IPS DF 4.7 (cell line): ENCODE results near the gene WT1.
"Not testable (repeated sequence)": the region's sequence is repeated elsewhere in the genome, so short reads cannot be mapped to it uniquely, and the experiment has no call there.

ENCODE experiments used
- DNase-seq: peaks from one replicate; pipeline ENCODE4 v3.0.0-alpha.2; 2013; ENCODE audit warnings: low spot score; ENCODE audit errors: extremely low read depth

Gene WT1

DNA sequence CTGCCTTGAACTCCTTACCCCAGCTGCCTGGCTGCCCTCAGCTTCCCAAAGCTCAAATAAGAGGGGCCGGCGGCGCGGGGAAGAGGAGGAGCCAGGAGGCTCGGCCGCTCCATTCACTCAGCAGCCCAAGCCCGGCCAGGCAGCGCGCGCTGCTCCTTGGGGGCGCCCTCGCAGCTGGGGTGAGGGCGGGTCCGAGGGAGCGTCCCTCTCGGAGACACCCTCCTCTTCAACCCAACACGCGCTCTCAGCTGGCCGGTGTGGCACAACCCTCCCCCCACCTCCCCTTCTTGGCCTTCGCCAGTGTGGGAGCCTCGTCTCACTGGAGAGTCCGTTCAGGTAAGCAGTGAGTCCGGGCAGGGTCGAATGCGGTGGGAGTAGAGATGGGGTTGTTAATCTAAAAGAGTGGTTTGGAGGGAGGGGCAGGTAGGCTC lies at the start of gene WT1:
Gene WT1, minus strand, starts transcription at position 29 of the 431 bp plus-strand sequence.
- no peak for DNase-seq

DNA sequence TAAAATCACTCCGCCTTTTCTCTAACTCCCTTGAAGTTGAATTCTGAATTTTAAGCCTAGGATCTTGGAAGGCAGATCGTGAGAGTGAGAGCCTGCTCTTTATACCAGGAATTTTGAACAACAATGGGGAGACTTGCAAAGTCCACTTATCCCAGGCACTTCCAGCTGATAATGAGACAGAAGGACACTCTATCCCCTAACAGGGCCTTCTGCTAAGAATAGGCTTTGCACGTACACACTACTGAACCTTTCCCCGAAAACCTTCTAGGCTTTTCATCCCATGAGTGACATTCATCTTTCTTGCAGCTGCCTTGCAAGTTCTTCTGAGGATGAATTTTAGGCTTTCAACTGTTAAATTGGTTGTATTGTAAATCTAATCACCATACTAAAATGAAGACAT lies 44.0 kb upstream of the WT1 start:
- no peak for DNase-seq

DNA sequence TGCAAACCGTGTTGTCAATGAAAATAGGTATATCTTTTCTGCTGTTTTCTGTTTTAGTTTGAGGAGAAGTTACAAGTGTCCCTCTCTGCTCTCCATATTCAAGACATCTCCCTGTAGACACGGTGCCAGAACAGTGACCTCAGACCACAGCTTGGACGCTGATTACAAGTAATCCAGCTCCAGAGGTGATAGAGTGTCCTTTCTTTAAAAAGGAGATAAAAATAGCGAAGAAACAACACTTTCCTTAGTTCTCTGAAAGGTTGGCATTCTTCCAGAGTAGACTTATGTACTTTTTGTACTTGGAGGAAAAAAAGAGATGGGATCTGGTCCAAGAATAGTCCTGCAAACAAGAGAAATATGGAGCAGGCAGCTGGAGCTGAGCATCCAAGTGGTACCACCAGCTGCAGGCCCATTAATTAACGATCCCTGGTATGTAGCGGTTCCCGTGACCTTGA lies 43.0 kb upstream of the WT1 start:
- DNase-seq, result no peak

DNA sequence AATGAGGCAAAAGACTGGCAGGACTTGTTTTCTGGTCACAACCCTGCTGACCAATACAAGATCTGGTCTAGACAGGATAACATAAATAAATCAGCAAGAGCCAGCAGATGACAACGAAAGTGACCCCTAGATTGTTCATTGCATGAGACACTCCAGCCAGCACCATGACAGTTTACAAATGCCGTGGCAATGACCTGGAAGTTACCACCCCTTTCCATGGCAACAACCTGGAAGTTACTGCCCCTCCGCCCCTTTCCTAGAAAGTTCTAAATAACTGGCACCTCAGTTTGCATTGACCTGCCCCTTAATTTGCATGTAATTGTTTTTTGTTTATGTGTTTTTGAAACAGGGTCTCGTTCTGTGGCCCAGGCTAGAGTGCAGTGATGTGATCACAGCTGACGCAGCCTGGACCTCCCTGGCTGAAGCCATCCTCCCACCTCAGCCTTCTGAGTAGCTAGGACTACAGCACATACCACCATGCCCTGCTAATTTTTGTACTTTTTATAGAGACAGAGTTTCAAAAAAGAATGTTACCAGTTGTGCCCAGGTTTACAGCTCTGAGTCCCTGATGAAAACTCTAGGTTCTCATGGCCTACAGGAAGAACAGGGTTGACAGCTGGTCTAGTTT lies 38.1 kb upstream of the WT1 start:
- DNase-seq, result no peak

DNA sequence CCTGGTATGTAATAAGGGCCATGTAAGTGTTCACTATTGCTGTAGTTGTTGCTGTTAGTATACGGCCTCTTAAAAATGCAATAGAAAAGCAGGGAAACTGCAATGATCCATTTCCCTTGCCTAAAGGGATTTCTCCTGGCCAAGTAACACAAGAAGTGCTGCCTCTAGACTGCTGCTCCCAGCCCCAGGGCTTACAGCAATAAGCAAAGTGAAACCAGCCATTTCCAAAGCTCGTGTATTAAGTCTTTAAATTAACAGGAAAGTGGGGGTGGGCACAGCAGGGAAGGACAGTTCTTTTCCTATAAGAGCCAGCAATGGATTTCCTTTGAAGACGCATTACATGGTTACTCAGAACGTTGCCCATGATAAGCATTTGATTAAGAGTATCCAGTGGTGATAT lies 36.9 kb upstream of the WT1 start:
- no peak for DNase-seq

DNA sequence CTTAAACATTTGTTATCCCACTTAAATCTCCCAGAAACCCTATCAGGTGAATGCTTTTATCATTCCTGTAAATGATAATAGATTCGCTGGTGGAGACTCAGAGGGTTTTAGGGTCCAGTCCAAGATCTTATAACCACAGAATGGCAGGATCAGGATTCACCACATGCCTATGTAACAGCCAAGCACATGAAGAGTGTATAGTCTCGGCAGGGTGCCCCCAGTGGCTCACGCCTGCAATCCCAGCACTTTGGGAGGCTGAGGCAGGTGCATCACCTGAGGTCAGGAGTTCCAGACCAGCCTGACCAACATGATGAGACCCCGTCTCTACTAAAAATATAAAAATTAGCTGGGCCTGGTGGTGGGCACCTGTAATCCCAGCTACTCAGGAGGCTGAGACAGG lies 36.2 kb upstream of the WT1 start:
- not testable (repeated sequence) for DNase-seq

DNA sequence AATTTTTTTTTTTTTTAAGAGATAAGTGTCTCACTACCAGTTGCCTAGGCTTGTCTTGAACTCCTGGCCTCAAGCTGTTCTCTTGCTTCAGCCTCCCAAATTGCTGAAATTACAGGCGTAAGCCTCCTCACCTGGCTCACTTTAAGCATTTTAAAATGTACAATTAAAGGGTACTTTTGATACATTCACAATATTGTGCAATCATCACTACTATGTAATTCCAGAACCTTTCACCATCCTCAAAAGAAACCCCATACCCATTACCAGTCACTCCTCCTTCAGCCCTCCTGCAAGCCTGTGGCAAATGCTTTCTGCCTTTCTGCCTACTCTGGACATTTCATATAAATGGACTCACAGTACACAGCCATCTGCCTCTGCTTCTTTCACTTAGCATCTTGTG lies 34.5 kb upstream of the WT1 start:
- DNase-seq, result no peak

DNA sequence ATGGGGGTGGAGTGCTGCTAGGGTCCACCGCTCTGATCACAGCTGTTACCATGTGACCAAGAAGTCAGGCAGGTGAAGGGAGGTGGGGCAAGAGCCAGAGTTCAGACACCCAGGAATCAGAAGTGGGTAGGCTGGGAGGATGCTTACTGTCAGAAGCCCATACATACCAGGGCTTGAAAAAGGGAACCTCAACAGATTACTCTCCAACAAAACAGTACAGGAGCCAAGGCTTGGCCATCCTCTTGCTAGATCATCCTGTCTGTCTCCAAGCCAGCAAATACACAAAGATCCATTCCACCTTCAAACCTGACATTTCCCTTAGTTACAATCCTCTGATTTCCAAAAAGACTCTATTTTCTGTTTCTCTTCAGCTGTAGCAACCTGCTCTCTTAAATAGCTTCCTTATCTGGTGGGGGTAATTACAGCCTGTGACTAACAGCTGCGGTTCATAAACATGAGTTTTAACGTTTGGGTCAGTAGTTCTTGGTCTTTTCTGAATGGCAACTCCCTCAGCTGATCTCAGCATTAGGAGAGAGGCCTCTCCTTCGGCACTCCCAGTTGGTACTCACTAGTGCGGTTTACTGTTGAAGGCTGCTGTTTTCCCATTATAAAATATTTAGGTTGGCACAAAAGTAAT lies 31.1 kb upstream of the WT1 start:
- DNase-seq, result no peak

DNA sequence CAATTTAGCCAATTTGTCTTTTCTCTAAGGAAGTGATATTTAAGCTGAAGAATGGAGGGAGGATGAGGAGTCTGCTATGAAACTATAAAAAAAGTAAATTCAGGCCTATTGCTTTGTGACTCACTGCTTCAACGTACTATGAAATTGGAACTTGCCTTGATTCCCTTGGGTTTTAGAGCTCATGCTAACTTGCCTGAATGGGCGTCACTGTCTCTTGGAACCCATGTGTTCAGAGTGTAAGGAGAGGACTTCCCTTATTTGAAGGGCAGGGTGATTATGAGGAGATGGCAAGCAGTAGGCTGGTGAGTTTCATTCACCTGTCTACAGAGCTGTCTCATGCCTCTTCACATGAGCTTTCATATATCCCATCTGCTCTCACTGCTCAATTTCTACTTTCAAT lies 28.7 kb upstream of the WT1 start:
- no peak for DNase-seq

DNA sequence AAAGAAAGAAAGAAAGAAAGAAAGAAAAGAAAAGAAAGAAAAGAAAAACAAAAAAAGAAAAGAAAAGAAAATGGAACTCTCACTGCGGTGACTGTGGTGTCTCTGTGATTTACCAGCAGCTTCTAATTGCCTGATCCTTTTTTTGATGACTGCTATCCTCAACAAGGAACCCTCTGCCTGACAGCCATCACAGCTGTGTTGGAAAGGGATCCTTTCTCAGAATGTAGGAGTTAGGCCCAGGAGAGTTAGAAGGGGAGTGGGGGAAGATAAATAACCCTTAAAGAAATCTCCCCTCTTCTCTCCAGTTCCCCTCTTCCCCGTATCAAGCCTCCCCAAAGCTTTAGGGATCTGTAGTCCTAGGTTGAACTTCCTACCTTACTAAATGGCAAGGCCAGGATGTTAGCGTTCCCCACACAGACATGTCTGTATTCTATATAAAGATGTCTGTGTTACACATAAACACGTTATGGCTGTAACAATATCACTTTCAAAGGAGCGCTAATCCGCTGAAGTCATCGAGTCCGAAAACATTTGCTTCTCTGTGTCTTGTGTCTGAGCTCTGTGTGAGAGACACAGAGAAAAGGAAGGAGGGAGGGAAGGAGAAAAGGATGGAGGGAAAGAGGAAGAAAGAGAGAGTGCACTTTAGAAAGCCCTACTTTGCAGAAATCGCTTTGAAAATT lies 26.8 kb upstream of the WT1 start:
- no peak for DNase-seq

DNA sequence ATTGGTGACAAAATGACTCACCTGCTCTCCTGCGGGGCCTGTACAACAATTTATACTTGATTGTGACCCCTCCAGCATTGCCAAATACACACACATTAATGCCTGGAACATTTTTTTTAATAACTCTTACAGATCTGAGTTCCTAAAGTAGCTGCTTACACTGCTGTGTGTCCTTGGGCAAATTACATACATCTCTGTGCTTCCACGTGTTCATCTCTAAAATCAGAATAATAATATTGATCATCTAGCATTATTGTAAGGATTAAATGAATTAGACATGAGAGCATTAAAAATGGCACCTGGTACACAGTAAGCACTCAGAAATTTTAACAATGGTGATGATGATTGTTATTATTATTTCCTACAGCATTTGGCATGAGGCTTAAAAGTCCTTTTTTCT lies 21.5 kb upstream of the WT1 start:
- DNase-seq, result no peak

DNA sequence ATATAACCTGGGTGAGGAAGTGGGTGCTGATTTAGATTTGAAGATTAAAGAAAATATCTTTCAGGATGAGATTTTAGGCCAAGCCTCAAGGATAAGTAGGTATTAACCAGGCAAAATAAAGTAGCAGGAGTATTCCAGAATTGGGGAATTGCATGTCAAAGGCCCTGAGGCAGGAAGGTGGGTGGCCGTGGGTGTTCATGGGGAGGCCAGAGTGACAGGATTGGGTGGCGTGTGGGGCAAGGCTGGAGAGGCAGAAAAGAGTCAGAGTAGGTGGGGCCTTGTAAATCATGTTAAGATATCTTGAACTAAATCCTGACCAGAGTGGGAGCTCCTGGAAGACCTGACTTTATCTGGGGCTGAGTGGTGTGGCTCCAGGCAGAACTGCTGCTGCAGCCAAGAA lies 19.7 kb upstream of the WT1 start:
- DNase-seq, result no peak

DNA sequence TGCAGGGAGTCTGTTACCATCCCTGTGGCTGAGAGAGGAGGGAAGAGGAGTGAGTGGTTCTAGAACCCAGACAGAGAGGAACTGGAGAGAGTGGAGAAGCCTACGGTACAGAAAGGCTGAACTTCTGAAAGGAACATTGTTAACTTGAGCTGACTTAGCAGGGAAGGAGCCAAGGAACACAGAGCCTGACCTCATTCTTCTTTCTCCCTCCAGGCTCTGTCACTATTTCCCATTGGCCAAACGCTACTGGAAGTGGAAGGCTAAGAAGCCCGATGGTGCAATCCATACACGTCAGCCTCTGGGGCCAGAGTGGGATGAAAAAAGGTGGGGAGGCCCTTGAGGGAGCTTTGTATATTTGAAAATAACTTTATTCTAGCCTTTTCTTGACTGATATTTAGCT lies 16.5 kb upstream of the WT1 start:
- DNase-seq, result no peak

DNA sequence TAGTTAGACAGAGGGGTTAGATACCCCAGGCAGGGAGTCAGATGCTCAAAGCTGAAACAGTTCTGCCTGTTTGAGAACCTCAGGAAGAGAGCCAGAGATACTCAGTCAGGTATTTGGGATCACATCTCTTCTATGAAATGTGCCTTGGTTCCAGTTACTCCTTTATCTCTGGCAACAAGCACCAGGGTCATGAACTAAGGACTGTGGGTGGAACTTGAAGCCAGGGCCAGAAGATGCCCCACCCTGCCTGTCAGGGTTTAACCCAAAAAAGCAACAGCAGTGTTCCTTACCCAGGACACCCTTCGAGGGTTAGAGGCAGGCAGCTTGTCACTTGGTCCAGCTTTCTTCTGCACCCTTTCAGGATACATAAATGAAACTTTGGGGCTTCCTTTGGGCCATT lies 15.0 kb upstream of the WT1 start:
- DNase-seq, result no peak

DNA sequence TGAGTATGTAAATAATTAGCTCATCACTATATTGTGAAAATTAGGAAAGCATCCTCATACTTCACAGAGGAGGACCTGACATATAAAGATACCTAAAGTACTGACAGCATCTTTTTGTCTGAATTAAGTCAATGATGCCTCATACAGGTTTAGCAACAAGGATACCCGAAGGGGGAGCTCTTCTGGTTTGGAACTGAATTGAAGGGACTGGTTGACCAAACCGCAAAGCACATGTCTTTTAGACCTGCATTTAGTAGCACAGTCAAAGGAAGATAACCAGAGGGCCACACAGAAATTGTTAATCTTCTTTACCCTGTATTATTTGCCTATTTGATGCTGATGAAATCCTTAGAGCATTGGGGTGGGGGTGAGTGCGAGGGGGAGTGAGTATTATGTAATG lies 12.9 kb upstream of the WT1 start:
- no peak for DNase-seq

DNA sequence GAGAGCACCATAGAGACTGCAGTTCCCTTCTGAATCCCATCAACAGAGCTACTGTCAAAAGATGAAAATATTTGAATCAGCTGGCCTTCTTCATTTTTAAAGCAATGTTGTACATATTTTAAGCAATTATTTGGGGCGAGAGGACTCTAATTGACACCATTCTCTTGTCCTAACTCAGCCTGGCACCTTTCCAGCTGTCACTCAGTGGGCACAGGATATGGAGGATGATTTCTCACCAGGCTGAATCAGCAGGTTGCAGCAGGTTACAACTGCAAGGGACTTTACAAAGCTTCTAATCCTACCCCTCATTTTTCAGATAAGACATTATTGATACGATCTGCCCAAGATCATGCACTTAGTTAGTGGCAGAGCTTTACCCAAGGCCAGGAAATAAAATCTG lies 11.9 kb upstream of the WT1 start:
- DNase-seq, result no peak

DNA sequence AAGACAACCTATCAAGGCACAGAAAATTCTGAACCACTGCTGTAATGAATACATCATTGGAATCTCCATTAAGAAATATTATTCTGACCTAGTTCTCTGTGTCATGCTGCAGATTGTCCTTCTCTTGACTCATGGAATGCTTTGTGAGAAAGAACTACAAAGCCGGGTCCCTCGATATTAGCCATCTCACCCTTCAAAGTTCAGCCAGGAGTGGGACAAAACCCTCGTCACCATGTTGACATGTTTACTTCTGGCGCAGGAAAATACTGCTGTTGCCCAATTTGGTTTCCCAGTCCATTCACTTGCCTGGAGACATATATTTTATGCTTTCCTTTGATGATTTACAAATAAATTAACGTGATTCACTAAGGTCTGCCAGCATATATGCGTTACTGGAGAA lies 10.9 kb upstream of the WT1 start:
- no peak for DNase-seq

DNA sequence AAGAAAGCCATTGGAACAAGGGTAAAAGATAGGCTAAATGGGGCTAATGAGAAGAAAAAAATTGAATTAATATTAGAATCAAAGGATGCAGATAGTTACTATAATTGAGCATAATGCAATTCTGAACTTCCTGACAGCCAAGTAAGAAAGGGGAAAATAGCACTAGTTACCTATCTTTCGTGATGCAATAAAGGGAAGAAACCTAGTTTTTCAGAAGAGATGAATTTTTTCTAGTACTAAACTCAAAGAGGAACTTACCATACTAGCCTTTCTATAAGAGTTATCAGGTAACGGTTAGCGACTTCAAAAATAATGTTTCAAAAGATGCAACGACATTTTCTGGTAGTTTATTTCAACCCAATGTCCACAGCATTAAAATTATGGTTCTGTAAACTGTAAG lies 8.8 kb upstream of the WT1 start:
- no peak for DNase-seq

DNA sequence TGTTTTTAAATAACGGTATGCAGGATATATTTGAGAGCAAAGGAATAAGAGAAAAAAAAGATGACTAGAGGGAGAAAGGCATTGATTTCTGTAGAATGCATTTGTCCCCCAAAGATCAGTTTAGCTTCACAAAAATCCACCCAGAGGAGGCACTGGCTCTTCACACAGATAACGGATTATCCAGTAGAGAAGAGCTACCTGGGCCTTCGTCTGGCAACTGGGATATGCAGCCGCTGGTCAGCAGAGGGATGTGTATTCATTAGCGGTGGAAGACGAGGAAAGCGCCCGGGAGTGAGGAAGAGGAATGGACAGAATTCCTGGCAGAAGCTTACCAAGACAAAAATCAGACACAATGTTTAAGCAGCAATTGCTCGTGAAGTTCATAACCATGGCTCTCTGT lies 5.6 kb upstream of the WT1 start:
- DNase-seq, result no peak

DNA sequence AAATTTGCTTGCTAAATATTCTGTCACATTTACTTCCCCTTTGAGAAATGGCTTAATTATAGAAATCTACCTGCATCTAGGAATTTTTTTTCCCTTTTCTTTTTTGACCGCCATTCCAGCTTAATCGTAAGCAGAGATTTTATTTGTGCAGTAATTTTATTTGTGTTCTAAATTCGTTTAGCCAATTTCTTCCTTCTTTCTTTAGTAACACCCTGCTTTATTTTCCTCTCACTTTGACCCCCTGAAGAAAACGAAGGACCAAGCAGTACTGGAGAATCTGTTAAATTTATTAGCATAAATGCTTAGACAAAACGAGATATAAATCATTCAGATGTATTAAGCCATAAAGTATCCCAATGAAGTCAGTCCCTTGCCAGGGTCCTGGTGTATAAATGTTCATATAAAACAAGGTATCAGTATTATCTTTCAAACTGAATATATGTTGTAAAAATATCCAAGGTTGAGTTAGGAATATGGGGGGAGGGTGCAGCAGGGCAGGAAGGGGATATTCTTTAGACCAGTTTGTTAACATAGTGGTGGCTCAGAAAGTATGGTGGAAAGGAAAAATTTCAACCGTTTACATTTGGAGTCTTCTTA lies 5.1 kb upstream of the WT1 start:
- no peak for DNase-seq

DNA sequence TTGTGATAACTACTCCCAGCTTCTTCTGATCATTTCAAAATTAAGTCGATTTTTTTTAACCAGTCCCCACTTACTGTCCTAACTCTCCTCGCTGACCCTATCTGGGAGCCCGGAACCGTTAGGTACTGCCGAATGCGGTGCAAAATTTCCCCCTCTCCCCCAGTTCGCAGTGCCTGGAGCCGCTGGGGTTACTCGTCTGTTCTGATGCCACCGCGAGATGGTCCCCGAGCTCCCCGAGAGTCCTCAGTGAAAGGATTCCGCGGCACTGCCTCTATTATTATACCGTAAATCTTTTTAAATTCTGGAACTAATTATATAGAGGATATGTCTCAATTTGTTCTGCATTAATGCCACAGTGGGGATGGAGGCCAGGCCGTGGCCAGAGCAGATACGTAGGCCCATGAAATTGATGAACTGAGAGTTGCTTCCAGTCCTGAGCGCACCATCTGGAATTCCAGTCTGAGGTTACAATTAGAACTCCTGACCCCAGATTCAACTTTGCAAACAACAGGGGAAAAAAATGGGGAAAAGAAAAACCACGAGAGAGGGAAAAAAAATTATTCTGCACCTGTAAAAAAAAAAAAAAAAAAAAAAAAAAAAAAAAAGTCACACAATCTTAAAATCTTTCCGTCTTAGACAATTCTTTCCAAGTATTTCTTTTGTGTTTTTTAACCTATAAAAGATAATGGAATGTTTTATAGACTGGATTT lies 4.3 kb upstream of the WT1 start:
- DNase-seq, result no peak
